ENCODE data around the gene MAML3. TPM values are rescaled to one million over a fixed set of nuclear protein-coding genes. Genes with fewer than 3 reads are reported as not detected.

MAML3 gene
- total RNA-seq, 1 experiment from 2014 or later, result 0.13 TPM

- no peak overlapping the region for H3K4me3 ChIP-seq
- DNase-seq, result no peak
- H3K27me3 ChIP-seq, result no peaks in the 10 kb centered on the region
- no peaks in the 10 kb centered on the region for H3K9me3 ChIP-seq
- H3K36me3 ChIP-seq, result no peaks in the 10 kb centered on the region
Measured at GRCh38 chr4:139934057-139934707, 219.8 kb downstream of the MAML3 start.

GRCh38 chr4:139933541-139933940 lies 220.4 kb downstream of the MAML3 start:
- H3K27me3 ChIP-seq, result no peaks in the 10 kb centered on the region
- DNase-seq, result no peak
- H3K4me3 ChIP-seq, result no peak overlapping the region
- no peaks in the 10 kb centered on the region for H3K9me3 ChIP-seq
- H3K36me3 ChIP-seq, result no peaks in the 10 kb centered on the region

GRCh38 chr4:139933104-139933503 lies 220.9 kb downstream of the MAML3 start:
- DNase-seq, result no peak
- Histone ChIP-seq H3K27me3 (no peaks in the 10 kb centered on the region), H3K9me3 (no peaks in the 10 kb centered on the region), H3K4me3 (no peak overlapping the region), H3K36me3 (no peaks in the 10 kb centered on the region)

GRCh38 chr4:139924782-139925181 lies 229.2 kb downstream of the MAML3 start:
- Histone ChIP-seq H3K9me3 (no peaks in the 10 kb centered on the region), H3K27me3 (no peaks in the 10 kb centered on the region), H3K4me3 (no peak overlapping the region), H3K36me3 (no peaks in the 10 kb centered on the region)
- no peak for DNase-seq

- DNase-seq, result peak; percentile 65
- no peaks in the 10 kb centered on the region for H3K27me3 ChIP-seq
- H3K36me3 ChIP-seq, result no peaks in the 10 kb centered on the region
- no peak overlapping the region for H3K4me3 ChIP-seq
- no peaks in the 10 kb centered on the region for H3K9me3 ChIP-seq
Measured at GRCh38 chr4:139922406-139923024, 231.5 kb downstream of the MAML3 start.

GRCh38 chr4:139921429-139922184 lies 232.4 kb downstream of the MAML3 start:
- Histone ChIP-seq H3K36me3 (no peaks in the 10 kb centered on the region), H3K9me3 (no peaks in the 10 kb centered on the region), H3K4me3 (no peak overlapping the region), H3K27me3 (no peaks in the 10 kb centered on the region)
- no peak for DNase-seq

GRCh38 chr4:139920486-139921002 lies 233.4 kb downstream of the MAML3 start:
- H3K4me3 ChIP-seq, result no peak overlapping the region
- H3K36me3 ChIP-seq, result no peaks in the 10 kb centered on the region
- H3K27me3 ChIP-seq, result no peaks in the 10 kb centered on the region
- no peak for DNase-seq
- no peaks in the 10 kb centered on the region for H3K9me3 ChIP-seq

GRCh38 chr4:139919521-139919920 lies 234.5 kb downstream of the MAML3 start:
- no peaks in the 10 kb centered on the region for H3K36me3 ChIP-seq
- DNase-seq, result no peak

GRCh38 chr4:139919004-139919403 lies 235.0 kb downstream of the MAML3 start:
- Histone ChIP-seq H3K9me3 (no peaks in the 10 kb centered on the region), H3K27me3 (no peaks in the 10 kb centered on the region), H3K36me3 (no peaks in the 10 kb centered on the region), H3K4me3 (no peak overlapping the region)
- DNase-seq, result no peak

More at GRCh38 chr4:139919521-139919920, 234.5 kb downstream of the MAML3 start:
- Histone ChIP-seq H3K27me3 (no peaks in the 10 kb centered on the region), H3K4me3 (no peak overlapping the region), H3K9me3 (no peaks in the 10 kb centered on the region)

GRCh38 chr4:139918591-139918990 lies 235.4 kb downstream of the MAML3 start:
- no peaks in the 10 kb centered on the region for H3K9me3 ChIP-seq
- H3K4me3 ChIP-seq, result no peak overlapping the region
- no peaks in the 10 kb centered on the region for H3K27me3 ChIP-seq
- DNase-seq, result no peak
- H3K36me3 ChIP-seq, result no peaks in the 10 kb centered on the region

- no peak for DNase-seq
- H3K4me3 ChIP-seq, result no peak overlapping the region
- H3K9me3 ChIP-seq, result no peaks in the 10 kb centered on the region
- H3K36me3 ChIP-seq, result no peaks in the 10 kb centered on the region
- no peaks in the 10 kb centered on the region for H3K27me3 ChIP-seq
Measured at GRCh38 chr4:139917896-139918295, 236.1 kb downstream of the MAML3 start.

- no peak for DNase-seq
- no peaks in the 10 kb centered on the region for H3K36me3 ChIP-seq
- H3K4me3 ChIP-seq, result no peak overlapping the region
- H3K27me3 ChIP-seq, result no peaks in the 10 kb centered on the region
- no peaks in the 10 kb centered on the region for H3K9me3 ChIP-seq
Measured at GRCh38 chr4:139916041-139916440, 237.9 kb downstream of the MAML3 start.

GRCh38 chr4:139915037-139915436 lies 238.9 kb downstream of the MAML3 start:
- no peaks in the 10 kb centered on the region for H3K9me3 ChIP-seq
- DNase-seq, result no peak
- no peaks in the 10 kb centered on the region for H3K27me3 ChIP-seq
- no peak overlapping the region for H3K4me3 ChIP-seq
- H3K36me3 ChIP-seq, result no peaks in the 10 kb centered on the region

- Histone ChIP-seq H3K9me3 (no peaks in the 10 kb centered on the region), H3K36me3 (no peaks in the 10 kb centered on the region), H3K27me3 (no peaks in the 10 kb centered on the region), H3K4me3 (no peak overlapping the region)
- no peak for DNase-seq
Measured at GRCh38 chr4:139913995-139914598, 239.9 kb downstream of the MAML3 start.

GRCh38 chr4:139913398-139913990 lies 240.5 kb downstream of the MAML3 start:
- H3K27me3 ChIP-seq, result no peaks in the 10 kb centered on the region
- no peaks in the 10 kb centered on the region for H3K36me3 ChIP-seq
- H3K4me3 ChIP-seq, result no peak overlapping the region
- DNase-seq, result no peak
- no peaks in the 10 kb centered on the region for H3K9me3 ChIP-seq

GRCh38 chr4:139912445-139912844 lies 241.5 kb downstream of the MAML3 start:
- H3K27me3 ChIP-seq, result no peaks in the 10 kb centered on the region
- H3K9me3 ChIP-seq, result no peaks in the 10 kb centered on the region
- no peaks in the 10 kb centered on the region for H3K36me3 ChIP-seq
- DNase-seq, result no peak
- no peak overlapping the region for H3K4me3 ChIP-seq

- no peaks in the 10 kb centered on the region for H3K9me3 ChIP-seq
- no peaks in the 10 kb centered on the region for H3K36me3 ChIP-seq
- no peak for DNase-seq
- H3K27me3 ChIP-seq, result no peaks in the 10 kb centered on the region
- H3K4me3 ChIP-seq, result no peak overlapping the region
Measured at GRCh38 chr4:139910106-139910505, 243.9 kb downstream of the MAML3 start.
